Natural killer cell (primary cell): ENCODE measurements around the gene COP1. TPM values are rescaled to one million over a fixed set of nuclear protein-coding genes. Genes with fewer than 3 reads are reported as not detected.

Source experiments
- ATAC-seq, 3 donors: fragments of 150-1000 bp in 2 of 3; fragments of 200-7000 bp in 1 of 3; cut with Tn5 transposase; 1 replicate in 1 of 3; 2 replicates in 2 of 3; pipeline ENCODE4 v1.10.0; 2021; ENCODE audit warnings: mild to moderate bottlenecking in 2 of 3, moderate library complexity in 2 of 3
- DNase-seq, 2 donors: peaks; one replicate each; pipeline versions ENCODE4 v3.0.0 to v3.0.0-alpha.2; 2013 to 2021; ENCODE audit warnings: mixed read lengths in 1 of 2
- H3K27ac ChIP-seq: one replicate; pipeline ENCODE4 v1.5.1; 2013; ENCODE audit warnings: mild to moderate bottlenecking, low read length
- H3K27me3 ChIP-seq: one replicate; pipeline ENCODE4 v1.6.1; 2013; ENCODE audit warnings: low read length; ENCODE audit not compliant: control insufficient read depth, insufficient read depth
- H3K36me3 ChIP-seq: one replicate; pipeline ENCODE4 v1.6.1; 2013; ENCODE audit warnings: low read length; ENCODE audit not compliant: control insufficient read depth, insufficient read depth
- H3K4me1 ChIP-seq: one replicate; pipeline ENCODE4 v1.6.1; 2013; ENCODE audit warnings: low read length; ENCODE audit not compliant: control insufficient read depth, insufficient read depth
- H3K4me3 ChIP-seq: one replicate; pipeline ENCODE4 v1.5.1; 2013; ENCODE audit warnings: low read length
- H3K9me3 ChIP-seq: one replicate; pipeline ENCODE4 v1.6.1; 2013; ENCODE audit warnings: low read length; ENCODE audit not compliant: control insufficient read depth, insufficient read depth
- H3K27ac Mint-ChIP-seq, 2 donors: one replicate each; pipeline ENCODE4 v1.8.0; 2022; ENCODE audit warnings: mild to moderate bottlenecking in 2 of 2, mixed read lengths in 2 of 2, moderate library complexity in 1 of 2
- H3K27me3 Mint-ChIP-seq, 2 donors: one replicate each; pipeline ENCODE4 v1.8.0; 2022; ENCODE audit warnings: low read depth in 2 of 2, mixed read lengths in 2 of 2
- H3K36me3 Mint-ChIP-seq: one replicate; pipeline ENCODE4 v1.8.0; 2022; ENCODE audit warnings: mixed read lengths
- H3K4me1 Mint-ChIP-seq, 2 donors: one replicate each; pipeline ENCODE4 v1.8.0; 2022; ENCODE audit warnings: mixed read lengths in 2 of 2
- H3K4me3 Mint-ChIP-seq: one replicate; pipeline ENCODE4 v1.8.0; 2022; ENCODE audit warnings: mild to moderate bottlenecking, moderate library complexity, mixed read lengths
- H3K9me3 Mint-ChIP-seq, 2 donors: one replicate each; pipeline ENCODE4 v1.8.0; 2022; ENCODE audit warnings: mixed read lengths in 2 of 2
- CTCF ChIP-seq: fragments of 200-600 bp; IDR thresholded peaks from one replicate; pipeline ENCODE4 v1.8.0; 2022; ENCODE audit warnings: antibody characterized with exemption
- WGBS: methylation state at CpG from one replicate; pipeline ENCODE4 v1.1.7; 2013; ENCODE audit warnings: missing lambda C conversion rate; ENCODE audit not compliant: insufficient coverage; 5-methylcytosine and 5-hydroxymethylcytosine counted together
- intact Hi-C: fragments of 100-400 bp; cut with micrococcal nuclease; formaldehyde crosslinking; loops from one replicate; pipeline ENCODE4 v1.14.2; 2022
- total RNA-seq, 4 donors: library from RNA; stranded (reverse); fragments of 120-200 nt in 1 of 4; gene quantifications; one replicate each; pipeline versions ENCODE4 v1.2.3 to v1.2.4, GENCODE V29; 2013 to 2022

The COP1 gene
- total RNA-seq, 3 donors from 2014 or later (not counting 1 experiment from before 2014, with no cell fraction given): 56.2 to 70.9 (median 60.9) TPM

DNA sequence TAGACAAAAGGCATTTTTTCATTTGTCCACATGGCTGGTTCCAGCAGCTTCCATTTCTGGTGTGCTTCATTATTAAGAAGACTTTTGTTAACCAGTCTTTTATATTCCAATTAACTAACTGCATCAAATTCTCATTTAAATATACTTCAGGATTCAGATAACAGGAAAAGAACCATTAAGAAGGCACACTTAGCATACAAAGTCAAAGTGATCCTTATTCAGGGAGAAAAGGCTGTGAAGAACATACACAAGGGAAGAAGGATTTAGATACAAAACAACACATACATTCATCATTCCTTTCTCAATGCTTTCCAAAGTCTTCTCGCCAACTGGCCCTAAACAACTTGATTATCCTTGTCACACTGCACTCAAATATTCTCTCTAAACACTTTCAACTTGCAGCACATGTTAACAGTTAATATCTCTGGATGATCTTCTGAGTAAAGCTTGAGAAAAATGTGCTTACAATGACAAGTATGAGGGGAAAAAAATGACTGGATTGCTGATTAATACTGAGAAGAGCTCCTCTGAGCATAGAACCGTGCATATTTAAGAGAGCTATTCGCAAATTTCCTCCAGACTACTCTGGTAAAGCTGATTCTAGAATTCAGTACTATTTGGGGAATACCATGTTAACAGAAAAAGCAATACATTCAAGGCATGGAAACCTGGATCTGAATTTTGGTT lies 238.5 kb downstream of the COP1 start:
- peaks cover 0 to 6% of the 10 kb centered on the region in 2 donors for H3K4me1 Mint-ChIP-seq
- DNase-seq: no peak
- no peak overlapping the region for H3K27ac Mint-ChIP-seq
- no peak overlapping the region for H3K4me3 Mint-ChIP-seq
- H3K27ac ChIP-seq: no peak overlapping the region
- no peaks in the 10 kb centered on the region for H3K4me1 ChIP-seq
- no peak for ATAC-seq
- no peaks in the 10 kb centered on the region for H3K27me3 ChIP-seq
- no peaks in the 10 kb centered on the region for H3K9me3 ChIP-seq
- no peaks in the 10 kb centered on the region for H3K27me3 Mint-ChIP-seq
- intact Hi-C loops: no loop called here
- 64% methylated on average over 3 of the region's 3 CpGs for WGBS
- H3K36me3 Mint-ChIP-seq: peaks cover 5% of the 10 kb centered on the region
- H3K4me3 ChIP-seq: no peak overlapping the region
- no peak for TF ChIP-seq CTCF
- no peaks in the 10 kb centered on the region for H3K9me3 Mint-ChIP-seq
- peaks cover 22% of the 10 kb centered on the region for H3K36me3 ChIP-seq

- peaks cover 0 to 7% of the 10 kb centered on the region in 2 donors for H3K4me1 Mint-ChIP-seq
- Histone ChIP-seq H3K9me3 (no peaks in the 10 kb centered on the region), H3K4me3 (no peak overlapping the region), H3K36me3 (peaks cover 8% of the 10 kb centered on the region), H3K27me3 (no peaks in the 10 kb centered on the region), H3K27ac (no peak overlapping the region), H3K4me1 (no peaks in the 10 kb centered on the region)
- DNase-seq (no peak), ATAC-seq (no peak)
- intact Hi-C loops: no loop called here
- no peak overlapping the region for H3K27ac Mint-ChIP-seq
- no peak overlapping the region for H3K4me3 Mint-ChIP-seq
- no peaks in the 10 kb centered on the region for H3K27me3 Mint-ChIP-seq
- H3K36me3 Mint-ChIP-seq: no peaks in the 10 kb centered on the region
- no peak for TF ChIP-seq CTCF
- H3K9me3 Mint-ChIP-seq: no peaks in the 10 kb centered on the region
- no CpG with 5 or more reads among the region's 2 CpGs for WGBS
Observed at GRCh38 chr1:175963740-175964139, 243.3 kb downstream of the COP1 start.

DNA sequence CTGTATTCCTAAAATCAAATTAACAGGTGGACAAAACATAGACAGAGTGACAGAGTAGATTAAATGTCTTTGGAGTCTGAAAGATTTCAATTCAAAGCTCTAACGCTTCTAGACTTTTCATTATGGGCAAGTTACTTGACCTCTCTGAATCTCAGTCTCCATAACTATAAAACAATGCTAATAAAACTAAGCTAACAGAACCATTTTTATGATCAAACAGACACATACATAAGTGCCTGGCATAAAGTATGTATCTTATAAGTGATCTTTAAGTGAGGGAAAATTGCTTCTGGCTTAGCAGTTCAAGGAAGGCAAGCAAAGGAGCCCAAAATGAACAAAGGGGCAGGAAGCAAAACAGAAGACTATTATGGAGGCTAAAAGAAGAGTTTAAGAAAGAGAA lies 246.9 kb downstream of the COP1 start:
- H3K36me3 Mint-ChIP-seq: no peaks in the 10 kb centered on the region
- no peaks in the 10 kb centered on the region for H3K27me3 ChIP-seq
- 100% methylated on average over 1 of the region's 1 CpG for WGBS
- peaks cover 0 to 7% of the 10 kb centered on the region in 2 donors for H3K4me1 Mint-ChIP-seq
- intact Hi-C loops: no loop called here
- H3K4me3 Mint-ChIP-seq: no peak overlapping the region
- TF ChIP-seq CTCF: no peak
- H3K27ac ChIP-seq: no peak overlapping the region
- ATAC-seq (no peak), DNase-seq (no peak)
- peak overlapping the region in 1 of 2 donors; percentile 34 for H3K27ac Mint-ChIP-seq
- H3K36me3 ChIP-seq: peaks cover 6% of the 10 kb centered on the region
- H3K9me3 ChIP-seq: no peaks in the 10 kb centered on the region
- no peaks in the 10 kb centered on the region for H3K9me3 Mint-ChIP-seq
- H3K27me3 Mint-ChIP-seq: no peaks in the 10 kb centered on the region
- H3K4me1 ChIP-seq: no peaks in the 10 kb centered on the region
- no peak overlapping the region for H3K4me3 ChIP-seq

DNA sequence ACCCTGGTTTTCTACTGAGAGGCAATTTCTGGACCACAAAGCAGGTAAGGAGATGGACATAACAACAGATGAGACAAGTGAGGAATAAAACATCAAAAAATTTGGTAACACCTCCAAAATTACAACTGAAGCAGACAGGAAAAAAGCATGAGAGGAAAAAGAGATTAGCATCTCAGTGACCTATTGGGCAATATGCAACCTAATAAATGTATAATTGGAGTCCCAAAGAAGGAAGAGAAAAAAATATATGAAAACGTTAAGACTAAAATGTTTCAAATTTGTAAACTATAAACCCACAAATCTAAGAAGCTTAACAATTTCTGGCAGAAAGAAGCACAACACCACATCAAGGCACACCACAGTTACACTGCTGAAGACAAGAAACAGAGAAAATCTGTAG lies 255.5 kb downstream of the COP1 start:
- Mint-ChIP-seq H3K36me3 (peaks cover 10% of the 10 kb centered on the region), H3K27ac (no peak overlapping the region), H3K9me3 (peaks cover 0 to 4% of the 10 kb centered on the region in 2 donors), H3K4me3 (no peak overlapping the region), H3K27me3 (no peaks in the 10 kb centered on the region), H3K4me1 (peaks cover 0 to 5% of the 10 kb centered on the region in 2 donors)
- intact Hi-C loops: no loop called here
- peaks cover 10% of the 10 kb centered on the region for H3K36me3 ChIP-seq
- ATAC-seq (no peak), DNase-seq (no peak)
- no peak overlapping the region for H3K27ac ChIP-seq
- H3K4me1 ChIP-seq: no peaks in the 10 kb centered on the region
- H3K4me3 ChIP-seq: no peak overlapping the region
- whole genome bisulfite sequencing: no CpG with 5 or more reads among the region's 1 CpG
- H3K9me3 ChIP-seq: no peaks in the 10 kb centered on the region
- TF ChIP-seq CTCF: no peak
- no peaks in the 10 kb centered on the region for H3K27me3 ChIP-seq
